Small intestine (tissue), 7 donors: Measurements from ENCODE around the gene LTF. TPM values are rescaled to one million over a fixed set of nuclear protein-coding genes. Genes with fewer than 3 reads are reported as not detected.
"Not testable (repeated sequence)": the region's sequence is repeated elsewhere in the genome, so short reads cannot be mapped to it uniquely, and the experiment has no call there.

ENCODE experiments used
- DNase-seq, 2 donors: peaks; one replicate each; pipeline versions ENCODE4 v3.0.0 to v3.0.0-alpha.2; 2013
- FAIRE-seq: peaks from 2 replicates; lab custom pipeline; 2012; peaks lifted over from hg19 to GRCh38; lab: Jason Lieb, UNC
- H3K27ac ChIP-seq, 3 donors: one replicate each; pipeline ENCODE4 v1.5.1; 2013; ENCODE audit warnings: low read length in 2 of 3, mild to moderate bottlenecking in 2 of 3, control low read depth in 1 of 3, inconsistent platforms in 1 of 3, low read depth in 1 of 3, moderate library complexity in 1 of 3
- H3K27me3 ChIP-seq, 3 donors: one replicate each; pipeline ENCODE4 v1.6.1; 2013; ENCODE audit warnings: low read length in 3 of 3, inconsistent platforms in 1 of 3; ENCODE audit not compliant: control insufficient read depth in 3 of 3, insufficient read depth in 3 of 3
- H3K36me3 ChIP-seq, 3 donors: one replicate each; pipeline ENCODE4 v1.6.1; 2013; ENCODE audit warnings: low read length in 3 of 3, inconsistent platforms in 1 of 3, low read depth in 1 of 3, mild to moderate bottlenecking in 1 of 3, moderate library complexity in 1 of 3; ENCODE audit not compliant: control insufficient read depth in 3 of 3, insufficient read depth in 2 of 3
- H3K4me1 ChIP-seq, 3 donors: one replicate each; pipeline ENCODE4 v1.6.1; 2013; ENCODE audit warnings: low read length in 2 of 3, inconsistent platforms in 1 of 3, low read depth in 1 of 3, mild to moderate bottlenecking in 1 of 3, moderate library complexity in 1 of 3; ENCODE audit not compliant: control insufficient read depth in 3 of 3, insufficient read depth in 2 of 3
- H3K4me3 ChIP-seq, 3 donors: one replicate each; pipeline ENCODE4 v1.5.1; 2013; ENCODE audit warnings: low read length in 3 of 3, control low read depth in 1 of 3, inconsistent platforms in 1 of 3, low read depth in 1 of 3, mild to moderate bottlenecking in 1 of 3, moderate library complexity in 1 of 3
- H3K9me3 ChIP-seq, 2 donors: one replicate each; pipeline ENCODE4 v1.6.1; 2013; ENCODE audit warnings: low read depth in 1 of 2, low read length in 1 of 2; ENCODE audit not compliant: control insufficient read depth in 2 of 2, insufficient read depth in 1 of 2
- WGBS, 3 donors: extraction: QIAGEN DNeasy Blood & Tissue Kit; methylation state at CpG; one replicate each; pipeline ENCODE4 v1.1.7; 2013; 5-methylcytosine and 5-hydroxymethylcytosine counted together
- polyA plus RNA-seq, 4 donors: library from polyadenylated mRNA; stranded (reverse) in 3 of 4; unstranded in 1 of 4; fragments of 200-250 nt in 3 of 4; fragments of 120-200 nt in 1 of 4; gene quantifications; one replicate each; pipeline versions ENCODE4 v1.2.1 to v1.2.3, GENCODE V29; 2013
- donor health status: healthy with polysubstance abuse.
- donor health status: control.
- donor health status: control.
- donor health status: Bipolar disorder and iron deficiency.
- donor health status: healthy.

LTF gene
- polyA plus RNA-seq, 4 donors, result 0.22 to 6.0 (median 1.5) TPM

GRCh38 chr3:46494491-46494890, 29.8 kb upstream of the LTF start:
- 95 to 97% (median 96%) methylated on average over 5 to 32 of the region's 33 CpGs for WGBS, 3 donors
- H3K36me3 ChIP-seq, H3K4me3 ChIP-seq, FAIRE-seq, DNase-seq, H3K4me1 ChIP-seq, H3K9me3 ChIP-seq, H3K27ac ChIP-seq, H3K27me3 ChIP-seq: not testable (repeated sequence)

GRCh38 chr3:46492890-46493547, 28.3 kb upstream of the LTF start:
- FAIRE-seq (no peak), DNase-seq (peak in 1 of 2 donors; percentile 47)
- Histone ChIP-seq H3K36me3 (no peaks in the 10 kb centered on the region), H3K27ac (no peak overlapping the region), H3K4me3 (no peak overlapping the region), H3K9me3 (peaks cover 0 to 1% of the 10 kb centered on the region in 2 donors), H3K4me1 (peaks cover 0 to 6% (median 0%) of the 10 kb centered on the region in 3 donors), H3K27me3 (no peaks in the 10 kb centered on the region)
- 66 to 81% (median 78%) methylated on average over 6 of the region's 6 CpGs for WGBS, 3 donors

GRCh38 chr3:46491089-46492070, 26.7 kb upstream of the LTF start:
- DNase-seq (no peak), FAIRE-seq (no peak)
- Histone ChIP-seq H3K27ac (no peak overlapping the region), H3K4me1 (peaks cover 0 to 9% (median 0%) of the 10 kb centered on the region in 3 donors), H3K9me3 (peaks cover 0 to 6% of the 10 kb centered on the region in 2 donors), H3K4me3 (no peak overlapping the region), H3K27me3 (no peaks in the 10 kb centered on the region), H3K36me3 (no peaks in the 10 kb centered on the region)
- WGBS, 3 donors, result 78 to 82% (median 80%) methylated on average over 11 of the region's 11 CpGs

- 77 to 84% (median 78%) methylated on average over 6 of the region's 6 CpGs for WGBS, 3 donors
- no peak for DNase-seq
- Histone ChIP-seq H3K27me3 (no peaks in the 10 kb centered on the region), H3K9me3 (peaks cover 0 to 6% of the 10 kb centered on the region in 2 donors), H3K4me1 (peaks cover 0 to 18% (median 0%) of the 10 kb centered on the region in 3 donors), H3K27ac (no peak overlapping the region), H3K36me3 (no peaks in the 10 kb centered on the region), H3K4me3 (no peak overlapping the region)
- FAIRE-seq, result no peak
Measured at GRCh38 chr3:46490338-46491084, 25.8 kb upstream of the LTF start.

- H3K27me3 ChIP-seq, result no peaks in the 10 kb centered on the region
- no peak for DNase-seq
- no peak overlapping the region for H3K27ac ChIP-seq
- no peak for FAIRE-seq
- WGBS, 3 donors, result 84 to 95% (median 90%) methylated on average over 1 of the region's 1 CpG
- peaks cover 0 to 6% of the 10 kb centered on the region in 2 donors for H3K9me3 ChIP-seq
- H3K4me1 ChIP-seq, result peaks cover 0 to 24% (median 0%) of the 10 kb centered on the region in 3 donors
- H3K4me3 ChIP-seq, result no peak overlapping the region
- no peaks in the 10 kb centered on the region for H3K36me3 ChIP-seq
Measured at GRCh38 chr3:46489875-46490274, 25.2 kb upstream of the LTF start.

GRCh38 chr3:46489381-46489780, 24.7 kb upstream of the LTF start:
- no peak overlapping the region for H3K4me3 ChIP-seq
- H3K36me3 ChIP-seq, result no peaks in the 10 kb centered on the region
- no peaks in the 10 kb centered on the region for H3K27me3 ChIP-seq
- H3K4me1 ChIP-seq, result peaks cover 0 to 29% (median 0%) of the 10 kb centered on the region in 3 donors
- FAIRE-seq (no peak), DNase-seq (no peak)
- peaks cover 0 to 6% of the 10 kb centered on the region in 2 donors for H3K9me3 ChIP-seq
- WGBS, 3 donors, result 86 to 93% (median 91%) methylated on average over 4 of the region's 4 CpGs
- no peak overlapping the region for H3K27ac ChIP-seq

- Histone ChIP-seq H3K27ac (peak overlapping the region in 1 of 3 donors; percentile 40), H3K27me3 (no peaks in the 10 kb centered on the region), H3K4me3 (no peak overlapping the region), H3K36me3 (no peaks in the 10 kb centered on the region), H3K4me1 (peaks cover 0 to 34% (median 0%) of the 10 kb centered on the region in 3 donors), H3K9me3 (peaks cover 0 to 6% of the 10 kb centered on the region in 2 donors)
- 6 to 9% (median 7%) methylated on average over 26 of the region's 26 CpGs for WGBS, 3 donors
- FAIRE-seq (no peak), DNase-seq (peak; percentile 94 to 96)
Measured at GRCh38 chr3:46488735-46489361, 24.1 kb upstream of the LTF start.
